AG08395 (cell line): ENCODE results near the gene SLX4IP.
A peak's percentile ranks its signal among the peaks of the same experiment; 100 is the strongest.

ENCODE experiments used
- DNase-seq: peaks from one replicate; pipeline ENCODE4 v3.0.0; 2012; ENCODE audit warnings: mixed read lengths, low spot score

SLX4IP gene

DNA sequence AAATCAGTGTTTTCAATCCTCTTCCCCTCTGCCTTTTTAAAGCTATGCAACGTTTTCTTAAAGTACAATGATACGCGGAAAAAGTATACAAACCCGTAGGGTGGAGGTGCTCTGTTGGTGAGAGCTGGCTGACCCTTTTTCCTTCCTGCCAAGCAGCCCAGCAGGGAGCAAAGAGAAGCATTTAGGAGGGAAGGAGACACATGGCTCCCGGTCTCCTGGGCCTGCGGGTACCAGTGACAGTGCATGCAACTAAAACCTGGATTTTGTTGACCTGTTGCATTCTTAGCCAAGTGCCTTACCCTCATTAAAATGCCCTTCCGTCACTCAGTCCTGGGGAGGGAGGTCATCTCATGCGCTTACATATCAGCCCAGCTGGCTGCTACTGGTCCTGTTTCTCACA is 87.2 kb downstream of the SLX4IP start:
- no peak for DNase-seq

DNA sequence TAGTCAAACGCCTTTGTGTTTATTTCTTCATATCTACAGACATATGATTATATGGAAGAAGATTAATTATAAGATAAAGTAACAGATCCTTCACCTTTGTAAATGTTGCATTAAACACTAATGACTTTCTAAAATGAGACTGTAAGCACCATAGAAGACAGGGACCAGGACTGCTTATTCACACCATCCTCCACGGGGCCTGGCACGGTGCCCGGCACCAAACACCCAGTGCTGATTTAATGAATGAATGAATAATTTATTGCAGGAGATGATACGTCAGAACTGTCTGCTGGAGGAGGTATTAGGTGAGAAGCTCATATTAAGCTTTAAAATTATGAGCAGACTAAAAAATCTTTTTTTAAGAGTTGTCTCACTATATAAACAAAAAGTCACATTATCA is 88.3 kb downstream of the SLX4IP start:
- no peak for DNase-seq

GRCh38 chr20:10524034-10524476 is 89.0 kb downstream of the SLX4IP start:
- no peak for DNase-seq

GRCh38 chr20:10524643-10525042 is 89.5 kb downstream of the SLX4IP start:
- no peak for DNase-seq

DNA sequence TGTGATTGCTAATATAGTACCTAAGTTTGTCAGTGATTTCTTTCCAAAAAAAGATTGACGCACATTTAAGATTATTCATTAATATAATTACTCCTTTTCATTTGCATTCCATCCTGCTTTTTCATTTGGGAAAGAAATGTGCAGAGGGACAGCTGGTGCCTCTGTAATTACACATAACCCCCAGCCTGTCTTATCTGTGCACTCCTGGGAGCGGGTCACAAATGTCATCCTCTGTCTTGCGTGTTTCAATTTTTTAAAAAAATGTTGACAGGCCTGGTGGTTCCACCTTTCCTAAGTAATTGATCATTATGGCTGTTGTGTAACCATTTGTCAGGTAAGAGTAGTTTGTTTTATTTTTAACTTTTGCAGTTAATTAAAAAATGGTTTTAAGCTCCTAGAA is 92.7 kb downstream of the SLX4IP start:
- DNase-seq = no peak

- no peak for DNase-seq
Observed at GRCh38 chr20:10530883-10531282, 95.8 kb downstream of the SLX4IP start.

GRCh38 chr20:10531848-10532247 is 96.7 kb downstream of the SLX4IP start:
- no peak for DNase-seq

- no peak for DNase-seq
Observed at GRCh38 chr20:10532361-10532760, 97.3 kb downstream of the SLX4IP start.

- DNase-seq = no peak
Observed at GRCh38 chr20:10536531-10536930, 101.4 kb downstream of the SLX4IP start.

GRCh38 chr20:10537850-10538480 is 102.9 kb downstream of the SLX4IP start:
- peak; percentile 29 for DNase-seq

GRCh38 chr20:10538768-10539167 is 103.7 kb downstream of the SLX4IP start:
- no peak for DNase-seq

DNA sequence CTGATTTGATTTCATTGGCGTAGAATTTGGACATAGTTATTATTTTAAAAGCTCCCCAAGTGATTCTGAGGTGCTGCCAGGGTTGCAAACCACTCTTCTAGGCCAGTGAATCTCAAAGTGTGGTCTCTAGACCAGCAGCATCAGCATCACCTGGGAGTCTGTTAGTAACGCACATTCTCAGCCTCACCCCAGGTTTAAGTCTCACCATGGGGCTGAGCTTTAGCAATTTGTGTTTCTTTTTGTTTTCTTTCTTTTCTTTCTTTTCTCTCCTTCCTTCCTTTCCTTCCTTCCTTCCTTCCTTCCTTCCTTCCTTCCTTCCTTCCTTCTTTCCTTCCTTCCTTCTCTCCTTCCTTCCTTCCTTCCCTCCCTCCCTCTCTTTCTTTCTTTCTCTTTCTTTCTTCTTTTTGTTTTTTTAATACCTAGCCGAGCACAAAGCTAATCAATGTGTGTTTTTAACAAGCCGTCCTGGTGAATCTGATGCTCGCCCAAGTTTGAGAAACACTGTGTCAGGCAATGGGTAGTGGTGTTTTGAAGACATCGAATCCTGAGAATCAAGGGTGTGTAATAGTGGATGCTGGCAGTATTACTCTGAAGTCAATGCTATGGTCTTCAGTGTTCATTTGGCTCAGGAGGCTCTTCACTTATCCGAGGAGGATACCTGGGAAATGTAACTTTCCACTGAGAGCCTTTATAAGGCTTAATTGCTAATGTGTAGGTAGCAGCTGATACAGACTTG is 104.9 kb downstream of the SLX4IP start:
- DNase-seq = no peak

DNA sequence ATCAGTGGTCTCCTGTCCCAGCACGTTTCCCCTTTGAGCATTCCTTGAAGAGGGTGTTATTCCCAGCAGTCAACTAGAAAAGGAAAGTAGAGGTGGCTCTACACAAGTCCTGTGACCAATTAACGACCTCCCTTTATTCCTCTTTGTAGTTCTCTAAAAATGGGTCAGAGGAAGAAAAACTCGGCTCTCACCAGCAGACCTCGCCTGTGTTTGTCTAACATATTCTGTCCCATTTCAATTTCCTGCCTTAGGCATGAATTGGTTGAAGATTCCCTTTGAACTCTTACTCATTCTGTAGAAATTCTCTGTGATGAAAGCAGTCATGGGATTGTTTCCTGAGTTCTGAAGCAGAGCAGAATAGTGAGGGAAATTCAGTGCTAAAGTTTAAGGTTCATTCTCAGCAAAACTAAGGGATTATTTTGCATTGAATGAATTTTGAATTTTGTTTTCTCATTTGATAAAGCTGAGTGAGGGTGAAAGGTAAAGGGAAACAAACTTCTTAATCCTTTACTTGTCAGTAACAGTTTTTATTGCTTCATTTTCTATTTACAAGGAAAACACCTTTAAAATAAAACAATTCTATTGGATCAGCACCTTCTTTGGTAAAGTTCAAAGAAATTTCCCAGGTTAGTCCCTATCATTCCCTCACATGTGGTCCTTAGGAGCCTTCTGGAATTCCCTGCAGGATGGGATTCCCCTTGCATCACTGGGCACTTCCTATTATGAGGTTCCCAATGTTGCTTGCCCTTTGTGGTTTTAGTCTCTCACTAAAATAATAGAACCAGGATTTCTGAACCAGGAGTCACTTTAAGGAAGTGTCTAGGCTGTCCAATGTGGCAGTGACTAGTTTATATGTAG is 105.8 kb downstream of the SLX4IP start:
- peak; percentile 67 for DNase-seq

- no peak for DNase-seq
Observed at GRCh38 chr20:10541668-10542411, 106.7 kb downstream of the SLX4IP start.

DNA sequence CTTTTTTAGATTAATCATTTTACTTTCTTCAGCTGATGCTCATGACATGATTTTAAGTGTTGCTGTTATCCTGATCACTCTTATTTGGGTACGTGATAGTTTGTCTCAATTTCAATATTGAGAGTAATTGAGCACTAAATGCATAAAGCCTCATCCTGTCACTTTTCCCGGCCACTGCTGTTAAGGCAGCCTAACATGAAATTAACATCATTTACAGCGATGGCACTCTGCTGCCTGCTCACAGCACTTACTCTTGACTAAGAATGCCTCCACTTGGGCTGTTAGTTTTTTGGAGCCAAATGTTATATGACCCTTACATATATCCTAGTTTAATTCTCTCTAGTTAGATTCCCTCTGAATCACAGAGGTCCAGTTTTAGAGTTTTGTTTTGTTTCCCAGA is 107.3 kb downstream of the SLX4IP start:
- no peak for DNase-seq

DNA sequence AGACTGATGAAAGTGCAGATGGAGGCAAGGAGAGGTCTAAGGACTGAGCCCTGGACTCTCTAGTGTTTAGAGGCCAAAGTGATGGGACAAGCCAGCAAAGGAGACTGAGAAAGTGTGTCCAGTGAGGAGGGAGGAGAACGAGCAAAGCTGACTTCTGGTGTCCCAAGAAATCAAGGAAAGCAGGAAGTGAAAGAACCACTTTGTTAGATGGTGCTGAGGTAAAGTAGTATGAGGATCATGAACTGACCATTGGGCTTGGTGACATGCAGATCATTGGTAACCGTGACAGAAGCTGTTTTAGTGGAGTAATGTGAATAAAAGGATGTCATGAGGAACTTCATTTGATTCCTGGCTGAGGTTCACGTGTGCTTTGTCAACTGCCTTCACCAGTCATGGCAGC is 108.4 kb downstream of the SLX4IP start:
- no peak for DNase-seq

GRCh38 chr20:10547276-10548114 is 112.4 kb downstream of the SLX4IP start:
- DNase-seq = no peak

DNA sequence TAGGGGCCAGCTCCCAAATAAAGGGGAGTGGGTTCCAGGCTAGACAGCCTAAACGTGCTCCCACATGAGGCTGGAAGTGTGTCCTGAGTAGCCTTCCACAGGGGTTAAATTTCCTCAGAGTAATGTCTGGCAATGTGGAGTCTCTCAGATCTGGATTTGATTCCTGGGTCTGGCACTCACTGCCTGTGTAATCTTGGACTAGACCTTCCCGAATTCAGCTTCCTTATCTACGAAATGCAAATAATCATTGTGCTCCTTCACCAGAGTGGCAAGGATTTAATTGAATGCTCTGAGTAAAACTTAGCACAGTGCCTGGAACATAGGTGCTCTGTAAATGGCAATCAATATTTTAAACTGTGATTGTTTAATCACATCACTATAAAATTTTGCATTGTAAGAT is 114.4 kb downstream of the SLX4IP start:
- DNase-seq = no peak

- DNase-seq = no peak
Observed at GRCh38 chr20:10550204-10551118, 115.4 kb downstream of the SLX4IP start.
